SK-N-SH treated with all-trans-retinoic acid at 6 μM for 48 hours (cell line): ENCODE data around the gene RAD51B.

ENCODE experiments used
- ATAC-seq: fragments of 200-7000 bp; cut with Tn5 transposase; 3 replicates; pipeline ENCODE4 v1.9.1; 2020; ENCODE audit warnings: mild to moderate bottlenecking, moderate library complexity
- ARNTL ChIP-seq: fragments of 450-650 bp; formaldehyde crosslinking; IDR thresholded peaks from 2 replicates; pipeline ENCODE4 v1.5.0; 2020; ENCODE audit warnings: low read depth, mild to moderate bottlenecking, moderate library complexity, borderline replicate concordance
- BACH2 ChIP-seq: fragments of 250-450 bp; sonication (Bioruptor Pico); IDR thresholded peaks from 2 replicates; pipeline ENCODE4 v1.9.0; 2021; ENCODE audit warnings: mild to moderate bottlenecking, borderline replicate concordance
- CREB5 ChIP-seq: fragments of 250-450 bp; sonication (Bioruptor Pico); IDR thresholded peaks from 2 replicates; pipeline ENCODE4 v1.5.1; 2020; ENCODE audit warnings: low read depth, mild to moderate bottlenecking, moderate library complexity
- CSDC2 ChIP-seq: fragments of 250-450 bp; sonication (Bioruptor Pico); IDR thresholded peaks from 2 replicates; pipeline ENCODE4 v1.5.0; 2020; ENCODE audit warnings: mild to moderate bottlenecking, moderate library complexity
- GLIS3 ChIP-seq: fragments of 250-450 bp; sonication (Bioruptor Pico); IDR thresholded peaks from 2 replicates; pipeline ENCODE4 v1.5.0; 2020; ENCODE audit warnings: mild to moderate bottlenecking, moderate library complexity
- ISL1 ChIP-seq: fragments of 250-450 bp; sonication (Bioruptor Pico); IDR thresholded peaks from 2 replicates; pipeline ENCODE4 v2.1.2; 2022; ENCODE audit warnings: mild to moderate bottlenecking, moderate library complexity
- OSR1 ChIP-seq: fragments of 250-450 bp; sonication (Bioruptor Pico); IDR thresholded peaks from 2 replicates; pipeline ENCODE4 v1.8.0; 2022; ENCODE audit warnings: moderate library complexity, mild to moderate bottlenecking, inconsistent platforms
- PATZ1 ChIP-seq: fragments of 250-450 bp; sonication (Bioruptor Pico); IDR thresholded peaks from 2 replicates; pipeline ENCODE4 v1.8.0; 2020; ENCODE audit warnings: mild to moderate bottlenecking, moderate library complexity, borderline replicate concordance
- PPARA ChIP-seq: fragments of 250-450 bp; sonication (Bioruptor Pico); IDR thresholded peaks from 2 replicates; pipeline ENCODE4 v1.5.0; 2020; ENCODE audit warnings: mild to moderate bottlenecking, borderline replicate concordance
- RARB ChIP-seq: fragments of 250-450 bp; sonication (Bioruptor Pico); IDR thresholded peaks from 2 replicates; pipeline ENCODE4 v1.8.0; 2021; ENCODE audit warnings: mild to moderate bottlenecking, moderate library complexity
- SNAI2 ChIP-seq: fragments of 250-450 bp; sonication (Bioruptor Pico); IDR thresholded peaks from 2 replicates; pipeline ENCODE4 v1.5.0; 2020; ENCODE audit warnings: mild to moderate bottlenecking, moderate library complexity
- TCF4 ChIP-seq: fragments of 250-450 bp; sonication (Bioruptor Pico); IDR thresholded peaks from 2 replicates; pipeline ENCODE4 v1.8.0; 2021; ENCODE audit warnings: mild to moderate bottlenecking, moderate library complexity, borderline replicate concordance
- TOX ChIP-seq: fragments of 250-450 bp; sonication (Bioruptor Pico); IDR thresholded peaks from 2 replicates; pipeline ENCODE4 v1.8.0; 2021; ENCODE audit warnings: mild to moderate bottlenecking, moderate library complexity, borderline replicate concordance
- ZC3H10 ChIP-seq: fragments of 250-450 bp; sonication (Bioruptor Pico); IDR thresholded peaks from 2 replicates; pipeline ENCODE4 v1.5.1; 2021; ENCODE audit warnings: mild to moderate bottlenecking, moderate library complexity
- ZFP3 ChIP-seq: fragments of 250-450 bp; sonication (Bioruptor Pico); IDR thresholded peaks from 2 replicates; pipeline ENCODE4 v1.5.0; 2020; ENCODE audit warnings: mild to moderate bottlenecking, moderate library complexity
- ZFP30 ChIP-seq: fragments of 450-650 bp; formaldehyde crosslinking; IDR thresholded peaks from 2 replicates; pipeline ENCODE4 v1.5.0; 2022; ENCODE audit warnings: mild to moderate bottlenecking, moderate library complexity
- ZNF70 ChIP-seq: fragments of 450-650 bp; formaldehyde crosslinking; IDR thresholded peaks from 2 replicates; pipeline ENCODE4 v1.5.0; 2020; ENCODE audit warnings: mild to moderate bottlenecking, moderate library complexity
- TF ChIP-seq, protein P1 (sequence below): fragments of 250-450 bp; sonication (Bioruptor Pico); IDR thresholded peaks from 2 replicates; pipeline ENCODE4 v1.5.1; 2021; ENCODE audit warnings: mild to moderate bottlenecking, moderate library complexity
- TF ChIP-seq, protein P2 (sequence below): fragments of 250-450 bp; sonication (Bioruptor Pico); IDR thresholded peaks from 2 replicates; pipeline ENCODE4 v1.5.0; 2020; ENCODE audit warnings: mild to moderate bottlenecking, moderate library complexity

Gene RAD51B

DNA sequence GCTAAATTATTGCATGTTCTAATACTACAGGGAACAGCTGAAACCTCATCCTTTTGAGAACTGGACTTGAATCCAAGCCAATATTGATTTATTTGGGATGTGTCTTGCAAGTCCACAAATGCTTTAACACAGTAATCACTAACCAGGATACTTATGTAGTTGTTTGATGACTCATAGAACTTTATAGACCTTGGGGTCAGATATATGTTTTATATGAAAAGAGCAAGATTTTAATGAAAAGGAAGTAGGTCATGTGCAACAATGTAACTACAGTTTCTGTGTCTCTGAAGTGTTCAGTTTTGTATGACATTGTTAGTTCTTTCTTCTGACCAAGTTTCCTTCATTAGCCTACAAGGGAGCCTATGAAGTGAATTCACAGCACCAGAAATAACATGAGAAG is 621.2 kb downstream of the RAD51B start:
- TF ChIP-seq, protein P1, sequence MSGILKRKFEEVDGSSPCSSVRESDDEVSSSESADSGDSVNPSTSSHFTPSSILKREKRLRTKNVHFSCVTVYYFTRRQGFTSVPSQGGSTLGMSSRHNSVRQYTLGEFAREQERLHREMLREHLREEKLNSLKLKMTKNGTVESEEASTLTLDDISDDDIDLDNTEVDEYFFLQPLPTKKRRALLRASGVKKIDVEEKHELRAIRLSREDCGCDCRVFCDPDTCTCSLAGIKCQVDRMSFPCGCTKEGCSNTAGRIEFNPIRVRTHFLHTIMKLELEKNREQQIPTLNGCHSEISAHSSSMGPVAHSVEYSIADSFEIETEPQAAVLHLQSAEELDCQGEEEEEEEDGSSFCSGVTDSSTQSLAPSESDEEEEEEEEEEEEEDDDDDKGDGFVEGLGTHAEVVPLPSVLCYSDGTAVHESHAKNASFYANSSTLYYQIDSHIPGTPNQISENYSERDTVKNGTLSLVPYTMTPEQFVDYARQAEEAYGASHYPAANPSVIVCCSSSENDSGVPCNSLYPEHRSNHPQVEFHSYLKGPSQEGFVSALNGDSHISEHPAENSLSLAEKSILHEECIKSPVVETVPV (CRISPR knock-in tag): no peak
- no peak for TF ChIP-seq BACH2 (CRISPR knock-in tag)
- TF ChIP-seq GLIS3 (CRISPR knock-in tag): no peak
- no peak for TF ChIP-seq PPARA (CRISPR knock-in tag)
- TF ChIP-seq ISL1: no peak
- TF ChIP-seq OSR1 (CRISPR knock-in tag): no peak
- no peak for TF ChIP-seq ZFP3 (CRISPR knock-in tag)
- no peak for TF ChIP-seq PATZ1
- TF ChIP-seq CREB5 (CRISPR knock-in tag): no peak
- TF ChIP-seq RARB (CRISPR knock-in tag): no peak
- no peak for TF ChIP-seq CSDC2 (CRISPR knock-in tag)
- no peak for ATAC-seq

DNA sequence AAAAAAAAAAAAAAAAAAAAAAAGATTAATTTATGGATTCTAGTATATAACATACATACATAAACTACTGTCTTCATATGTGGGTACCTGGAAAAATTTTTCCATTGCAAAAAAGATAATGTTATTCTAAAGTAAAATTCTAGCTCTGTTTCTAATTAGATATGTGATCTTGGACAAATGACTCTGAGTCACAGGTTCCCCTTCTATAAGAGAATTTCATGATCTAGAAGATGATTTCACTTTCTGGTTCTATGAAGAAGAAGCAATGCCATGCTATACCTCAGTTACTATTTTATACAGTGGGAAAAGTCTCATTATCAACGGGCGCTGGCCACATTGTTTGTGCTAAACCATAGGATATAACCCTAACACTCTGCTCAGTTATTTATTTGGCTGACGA is 622.0 kb downstream of the RAD51B start:
- TF ChIP-seq ZC3H10 (CRISPR knock-in tag): no peak
- no peak for TF ChIP-seq OSR1 (CRISPR knock-in tag)
- no peak for TF ChIP-seq CSDC2 (CRISPR knock-in tag)
- no peak for TF ChIP-seq ZNF70 (CRISPR knock-in tag)
- no peak for TF ChIP-seq ARNTL
- no peak for TF ChIP-seq PPARA (CRISPR knock-in tag)
- TF ChIP-seq, protein P1 (CRISPR knock-in tag): no peak
- TF ChIP-seq SNAI2 (CRISPR knock-in tag): no peak
- TF ChIP-seq ISL1: no peak
- TF ChIP-seq, protein P2, sequence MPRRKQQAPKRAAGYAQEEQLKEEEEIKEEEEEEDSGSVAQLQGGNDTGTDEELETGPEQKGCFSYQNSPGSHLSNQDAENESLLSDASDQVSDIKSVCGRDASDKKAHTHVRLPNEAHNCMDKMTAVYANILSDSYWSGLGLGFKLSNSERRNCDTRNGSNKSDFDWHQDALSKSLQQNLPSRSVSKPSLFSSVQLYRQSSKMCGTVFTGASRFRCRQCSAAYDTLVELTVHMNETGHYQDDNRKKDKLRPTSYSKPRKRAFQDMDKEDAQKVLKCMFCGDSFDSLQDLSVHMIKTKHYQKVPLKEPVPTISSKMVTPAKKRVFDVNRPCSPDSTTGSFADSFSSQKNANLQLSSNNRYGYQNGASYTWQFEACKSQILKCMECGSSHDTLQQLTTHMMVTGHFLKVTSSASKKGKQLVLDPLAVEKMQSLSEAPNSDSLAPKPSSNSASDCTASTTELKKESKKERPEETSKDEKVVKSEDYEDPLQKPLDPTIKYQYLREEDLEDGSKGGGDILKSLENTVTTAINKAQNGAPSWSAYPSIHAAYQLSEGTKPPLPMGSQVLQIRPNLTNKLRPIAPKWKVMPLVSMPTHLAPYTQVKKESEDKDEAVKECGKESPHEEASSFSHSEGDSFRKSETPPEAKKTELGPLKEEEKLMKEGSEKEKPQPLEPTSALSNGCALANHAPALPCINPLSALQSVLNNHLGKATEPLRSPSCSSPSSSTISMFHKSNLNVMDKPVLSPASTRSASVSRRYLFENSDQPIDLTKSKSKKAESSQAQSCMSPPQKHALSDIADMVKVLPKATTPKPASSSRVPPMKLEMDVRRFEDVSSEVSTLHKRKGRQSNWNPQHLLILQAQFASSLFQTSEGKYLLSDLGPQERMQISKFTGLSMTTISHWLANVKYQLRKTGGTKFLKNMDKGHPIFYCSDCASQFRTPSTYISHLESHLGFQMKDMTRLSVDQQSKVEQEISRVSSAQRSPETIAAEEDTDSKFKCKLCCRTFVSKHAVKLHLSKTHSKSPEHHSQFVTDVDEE (CRISPR knock-in tag): no peak
- TF ChIP-seq ZFP30: no peak
- TF ChIP-seq PATZ1: no peak
- no peak for TF ChIP-seq GLIS3 (CRISPR knock-in tag)
- TF ChIP-seq CREB5 (CRISPR knock-in tag): no peak
- no peak for TF ChIP-seq ZFP3 (CRISPR knock-in tag)
- no peak for TF ChIP-seq TOX (CRISPR knock-in tag)
- no peak for TF ChIP-seq TCF4 (CRISPR knock-in tag)
- peak; percentile 44 for ATAC-seq
